C4-2B (cell line): ENCODE results near the gene HOXC5.
"Not testable (repeated sequence)": the region's sequence is repeated elsewhere in the genome, so short reads cannot be mapped to it uniquely, and the experiment has no call there.

Experiments
- CTCF ChIP-seq: fragments of 450-650 bp; conservative IDR thresholded peaks from 2 replicates; pipeline ENCODE4 v1.5.1; 2017; ENCODE audit warnings: mild to moderate bottlenecking
- ZFX ChIP-seq: fragments of 450-650 bp; IDR thresholded peaks from 2 replicates; pipeline ENCODE4 v1.6.1; 2017

GRCh38 chr12:54080008-54080924 lies 47.4 kb downstream of the HOXC5 start:
- not testable (repeated sequence) for TF ChIP-seq CTCF, ZFX
